ENCODE data around the gene MYO18A. TPM values are rescaled to one million over a fixed set of nuclear protein-coding genes. Genes with fewer than 3 reads are reported as not detected.

MYO18A gene
- total RNA-seq, 3 donors from 2014 or later (not counting 1 experiment from before 2014, with no cell fraction given), result 110 to 117 (median 115) TPM

DNA sequence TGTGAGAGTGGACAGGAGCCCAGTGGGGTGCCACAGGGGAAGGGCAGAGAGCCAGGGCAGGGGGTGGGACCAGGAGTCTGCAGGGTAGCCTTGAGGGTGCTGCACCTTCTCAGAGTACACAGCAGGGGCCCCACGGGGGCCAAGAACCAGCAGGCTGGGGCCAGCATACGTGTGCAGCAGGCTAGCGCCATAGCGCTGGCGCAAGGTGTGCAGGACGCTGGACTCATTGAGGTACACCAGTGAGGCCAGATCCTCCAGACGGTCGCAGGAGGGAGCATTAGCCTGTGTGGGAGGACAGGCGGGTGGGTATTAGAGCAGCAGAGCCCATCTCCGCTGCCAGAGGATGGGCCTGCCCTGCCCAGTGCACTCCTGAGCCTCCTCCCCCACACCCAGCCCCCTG, 58.8 kb downstream of the MYO18A start:
- WGBS (ENCODE audit: insufficient coverage), result 96% methylated on average over 10 of the region's 10 CpGs
- ATAC-seq (no peak), DNase-seq (no peak)
- Mint-ChIP-seq H3K36me3 (no peaks in the 10 kb centered on the region), H3K4me1 (peaks cover 4 to 22% of the 10 kb centered on the region in 2 donors), H3K9me3 (no peaks in the 10 kb centered on the region), H3K27me3 (ENCODE audit: low read depth in 2 of 2) (no peaks in the 10 kb centered on the region), H3K27ac (no peak overlapping the region), H3K4me3 (no peak overlapping the region)
- no peaks in the 10 kb centered on the region for H3K27me3 ChIP-seq (ENCODE audit: control insufficient read depth, insufficient read depth, low read length)
- H3K4me3 ChIP-seq (ENCODE audit: low read length), result no peak overlapping the region
- peaks cover 39% of the 10 kb centered on the region for H3K36me3 ChIP-seq (ENCODE audit: control insufficient read depth, insufficient read depth, low read length)
- no peak overlapping the region for H3K27ac ChIP-seq (ENCODE audit: low read length)
- intact Hi-C loops (cut with micrococcal nuclease), result no loop called here
- no peaks in the 10 kb centered on the region for H3K9me3 ChIP-seq (ENCODE audit: control insufficient read depth, insufficient read depth, low read length)
- H3K4me1 ChIP-seq (ENCODE audit: control insufficient read depth, insufficient read depth, low read length), result peaks cover 11% of the 10 kb centered on the region
- TF ChIP-seq CTCF (IDR thresholded peaks at IDR 0.05), result no peak

- no peak overlapping the region for H3K4me3 ChIP-seq (ENCODE audit: low read length)
- Mint-ChIP-seq H3K27me3 (ENCODE audit: low read depth in 2 of 2) (no peaks in the 10 kb centered on the region), H3K4me1 (peaks cover 9 to 25% of the 10 kb centered on the region in 2 donors), H3K4me3 (no peak overlapping the region), H3K27ac (no peak overlapping the region), H3K36me3 (no peaks in the 10 kb centered on the region), H3K9me3 (no peaks in the 10 kb centered on the region)
- H3K9me3 ChIP-seq (ENCODE audit: control insufficient read depth, insufficient read depth, low read length), result no peaks in the 10 kb centered on the region
- WGBS (ENCODE audit: insufficient coverage), result 98% methylated on average over 2 of the region's 2 CpGs
- H3K27me3 ChIP-seq (ENCODE audit: control insufficient read depth, insufficient read depth, low read length), result no peaks in the 10 kb centered on the region
- no peak for ATAC-seq
- intact Hi-C loops (cut with micrococcal nuclease), result no loop called here
- DNase-seq, result no peak
- peaks cover 45% of the 10 kb centered on the region for H3K36me3 ChIP-seq (ENCODE audit: control insufficient read depth, insufficient read depth, low read length)
- peaks cover 14% of the 10 kb centered on the region for H3K4me1 ChIP-seq (ENCODE audit: control insufficient read depth, insufficient read depth, low read length)
- no peak for TF ChIP-seq CTCF (IDR thresholded peaks at IDR 0.05)
- no peak overlapping the region for H3K27ac ChIP-seq (ENCODE audit: low read length)
Measured at GRCh38 chr17:29120433-29120832, 59.8 kb downstream of the MYO18A start.

GRCh38 chr17:29119265-29119664, 60.9 kb downstream of the MYO18A start:
- H3K9me3 ChIP-seq (ENCODE audit: control insufficient read depth, insufficient read depth, low read length), result no peaks in the 10 kb centered on the region
- DNase-seq (no peak), ATAC-seq (no peak)
- Mint-ChIP-seq H3K9me3 (no peaks in the 10 kb centered on the region), H3K36me3 (no peaks in the 10 kb centered on the region), H3K27ac (no peak overlapping the region), H3K4me3 (no peak overlapping the region), H3K27me3 (ENCODE audit: low read depth in 2 of 2) (no peaks in the 10 kb centered on the region), H3K4me1 (peaks cover 9 to 18% of the 10 kb centered on the region in 2 donors)
- no peak overlapping the region for H3K4me3 ChIP-seq (ENCODE audit: low read length)
- H3K4me1 ChIP-seq (ENCODE audit: control insufficient read depth, insufficient read depth, low read length), result peaks cover 8% of the 10 kb centered on the region
- no peaks in the 10 kb centered on the region for H3K27me3 ChIP-seq (ENCODE audit: control insufficient read depth, insufficient read depth, low read length)
- intact Hi-C loops (cut with micrococcal nuclease), result loop anchor here (5.0 to 10.0 kb wide), 2 partner anchors 167 to 354 kb away; partner anchors contain the start of gene PHF12
- WGBS (ENCODE audit: insufficient coverage), result 82% methylated on average over 3 of the region's 6 CpGs
- H3K36me3 ChIP-seq (ENCODE audit: control insufficient read depth, insufficient read depth, low read length), result peaks cover 55% of the 10 kb centered on the region
- no peak for TF ChIP-seq CTCF (IDR thresholded peaks at IDR 0.05)
- H3K27ac ChIP-seq (ENCODE audit: low read length), result no peak overlapping the region

Measured in natural killer cell (primary cell).